ENCODE measurements around the gene PCGF6.
A peak's percentile ranks its signal among the peaks of the same experiment; 100 is the strongest.

The PCGF6 gene

GRCh38 chr10:103284170-103284569 lies 66.8 kb downstream of the PCGF6 start:
- CTCF ChIA-PET, result no interaction called here
- Mint-ChIP-seq H3K9me3 (no peaks in the 10 kb centered on the region), H3K4me1 (no peaks in the 10 kb centered on the region), H3K36me3 (no peaks in the 10 kb centered on the region), H3K27ac (no peak overlapping the region), H3K4me3 (no peak overlapping the region), H3K27me3 (peaks cover 54% of the 10 kb centered on the region)
- no peak for DNase-seq

GRCh38 chr10:103282961-103283360 lies 68.0 kb downstream of the PCGF6 start:
- H3K27ac Mint-ChIP-seq, result no peak overlapping the region
- no peak overlapping the region for H3K4me3 Mint-ChIP-seq
- H3K9me3 Mint-ChIP-seq, result peaks cover 3% of the 10 kb centered on the region
- CTCF ChIA-PET, result no interaction called here
- H3K4me1 Mint-ChIP-seq, result peaks cover 5% of the 10 kb centered on the region
- peaks cover 2% of the 10 kb centered on the region for H3K36me3 Mint-ChIP-seq
- peaks cover 56% of the 10 kb centered on the region for H3K27me3 Mint-ChIP-seq
- DNase-seq, result no peak

GRCh38 chr10:103281753-103282152 lies 69.2 kb downstream of the PCGF6 start:
- Mint-ChIP-seq H3K4me1 (peaks cover 8% of the 10 kb centered on the region), H3K9me3 (peaks cover 3% of the 10 kb centered on the region)

GRCh38 chr10:103280506-103280905 lies 70.4 kb downstream of the PCGF6 start:
- peaks cover 3% of the 10 kb centered on the region for H3K9me3 Mint-ChIP-seq
- CTCF ChIA-PET, result no interaction called here
- no peak overlapping the region for H3K4me3 Mint-ChIP-seq
- peaks cover 2% of the 10 kb centered on the region for H3K36me3 Mint-ChIP-seq
- H3K4me1 Mint-ChIP-seq, result peaks cover 12% of the 10 kb centered on the region
- H3K27me3 Mint-ChIP-seq, result peaks cover 72% of the 10 kb centered on the region
- H3K27ac Mint-ChIP-seq, result no peak overlapping the region
- DNase-seq, result no peak

More at GRCh38 chr10:103281753-103282152, 69.2 kb downstream of the PCGF6 start:
- CTCF ChIA-PET, result no interaction called here
- H3K27ac Mint-ChIP-seq, result no peak overlapping the region
- peaks cover 65% of the 10 kb centered on the region for H3K27me3 Mint-ChIP-seq
- peaks cover 2% of the 10 kb centered on the region for H3K36me3 Mint-ChIP-seq
- H3K4me3 Mint-ChIP-seq, result no peak overlapping the region
- no peak for DNase-seq

GRCh38 chr10:103280031-103280430 lies 70.9 kb downstream of the PCGF6 start:
- Mint-ChIP-seq H3K27ac (no peak overlapping the region), H3K9me3 (peaks cover 3% of the 10 kb centered on the region), H3K4me1 (peaks cover 12% of the 10 kb centered on the region), H3K27me3 (peaks cover 74% of the 10 kb centered on the region), H3K36me3 (peaks cover 2% of the 10 kb centered on the region), H3K4me3 (no peak overlapping the region)
- CTCF ChIA-PET, result no interaction called here
- DNase-seq, result no peak

GRCh38 chr10:103278862-103279298 lies 72.1 kb downstream of the PCGF6 start:
- Mint-ChIP-seq H3K36me3 (peaks cover 2% of the 10 kb centered on the region), H3K4me1 (peaks cover 12% of the 10 kb centered on the region), H3K9me3 (peaks cover 3% of the 10 kb centered on the region), H3K27me3 (peaks cover 76% of the 10 kb centered on the region), H3K4me3 (peak overlapping the region; percentile 68), H3K27ac (peak overlapping the region; percentile 49)
- DNase-seq, result peak; percentile 74
- CTCF ChIA-PET, result interaction anchor here (0.6 kb wide), 2 partner anchors 24 to 41 kb away, joined by 3 to 5 read pairs; no protein-coding TSS in a partner anchor

GRCh38 chr10:103278537-103278823 lies 72.5 kb downstream of the PCGF6 start:
- H3K27ac Mint-ChIP-seq, result no peak overlapping the region
- peaks cover 2% of the 10 kb centered on the region for H3K36me3 Mint-ChIP-seq
- CTCF ChIA-PET, result interaction anchor here (0.6 kb wide), 1 partner anchor 41 kb away, joined by 5 read pairs; no protein-coding TSS in a partner anchor
- H3K4me1 Mint-ChIP-seq, result peaks cover 12% of the 10 kb centered on the region
- DNase-seq, result no peak
- peaks cover 3% of the 10 kb centered on the region for H3K9me3 Mint-ChIP-seq
- peaks cover 75% of the 10 kb centered on the region for H3K27me3 Mint-ChIP-seq
- peak overlapping the region; percentile 68 for H3K4me3 Mint-ChIP-seq

GRCh38 chr10:103277713-103278536 lies 73.0 kb downstream of the PCGF6 start:
- no peak for DNase-seq
- Mint-ChIP-seq H3K27ac (no peak overlapping the region), H3K4me3 (peak overlapping the region; percentile 68), H3K36me3 (peaks cover 2% of the 10 kb centered on the region), H3K27me3 (peaks cover 78% of the 10 kb centered on the region), H3K4me1 (peaks cover 12% of the 10 kb centered on the region), H3K9me3 (peaks cover 3% of the 10 kb centered on the region)
- CTCF ChIA-PET, result interaction anchor here (0.9 to 1.1 kb wide), 3 partner anchors 14 to 361 kb away, joined by 3 to 7 read pairs (median 3); no protein-coding TSS in a partner anchor

- no peak within 1 kb of the TSS for H3K27ac Mint-ChIP-seq
- peak; percentile 38 for DNase-seq
- peaks cover 76% of the 10 kb centered on the region for H3K27me3 Mint-ChIP-seq
- peak within 1 kb of the TSS; percentile 43 for H3K4me3 Mint-ChIP-seq
- CTCF ChIA-PET, result interaction anchor here (0.8 to 1.1 kb wide), 4 partner anchors 14 to 360 kb away, joined by 3 to 7 read pairs (median 3); no protein-coding TSS in a partner anchor
- H3K36me3 Mint-ChIP-seq, result peaks cover 2% of the 10 kb centered on the region
- H3K9me3 Mint-ChIP-seq, result peaks cover 3% of the 10 kb centered on the region
- peaks cover 12% of the 10 kb centered on the region for H3K4me1 Mint-ChIP-seq
Observed at GRCh38 chr10:103276896-103277712, 73.8 kb downstream of the PCGF6 start, which contains the start of gene INA. TSS of gene INA (plus strand) at chr10:103277138. CDS start at chr10:103277212, 74 bp downstream.

- peak overlapping the region; percentile 43 for H3K4me3 Mint-ChIP-seq
- H3K27me3 Mint-ChIP-seq, result peaks cover 69% of the 10 kb centered on the region
- peaks cover 3% of the 10 kb centered on the region for H3K9me3 Mint-ChIP-seq
- no peak for DNase-seq
- CTCF ChIA-PET, result interaction anchor here (0.8 kb wide), 1 partner anchor 35 kb away, joined by 3 read pairs; no protein-coding TSS in a partner anchor
- peaks cover 2% of the 10 kb centered on the region for H3K36me3 Mint-ChIP-seq
- no peak overlapping the region for H3K27ac Mint-ChIP-seq
- peaks cover 12% of the 10 kb centered on the region for H3K4me1 Mint-ChIP-seq
Observed at GRCh38 chr10:103276251-103276895, 74.6 kb downstream of the PCGF6 start.

- no peaks in the 10 kb centered on the region for H3K36me3 Mint-ChIP-seq
- CTCF ChIA-PET, result no interaction called here
- no peak overlapping the region for H3K4me3 Mint-ChIP-seq
- H3K4me1 Mint-ChIP-seq, result peaks cover 8% of the 10 kb centered on the region
- no peak for DNase-seq
- H3K9me3 Mint-ChIP-seq, result no peaks in the 10 kb centered on the region
- no peak overlapping the region for H3K27ac Mint-ChIP-seq
- peaks cover 51% of the 10 kb centered on the region for H3K27me3 Mint-ChIP-seq
Observed at GRCh38 chr10:103273041-103273441, 77.9 kb downstream of the PCGF6 start.

- Mint-ChIP-seq H3K9me3 (peaks cover 3% of the 10 kb centered on the region), H3K36me3 (no peaks in the 10 kb centered on the region), H3K4me3 (no peak overlapping the region), H3K27ac (no peak overlapping the region), H3K27me3 (peaks cover 25% of the 10 kb centered on the region), H3K4me1 (no peaks in the 10 kb centered on the region)
- CTCF ChIA-PET, result no interaction called here
- peak; percentile 76 for DNase-seq
Observed at GRCh38 chr10:103265717-103266329, 85.1 kb downstream of the PCGF6 start.

- H3K27ac Mint-ChIP-seq, result no peak overlapping the region
Observed at GRCh38 chr10:103262229-103262628, 88.7 kb downstream of the PCGF6 start.

More at GRCh38 chr10:103262229-103262628, 88.7 kb downstream of the PCGF6 start:
- DNase-seq, result no peak
- Mint-ChIP-seq H3K4me1 (no peaks in the 10 kb centered on the region), H3K27me3 (peaks cover 19% of the 10 kb centered on the region), H3K36me3 (peaks cover 2% of the 10 kb centered on the region), H3K4me3 (no peak overlapping the region), H3K9me3 (peaks cover 13% of the 10 kb centered on the region)
- CTCF ChIA-PET, result no interaction called here

All from activated naive CD4-positive, alpha-beta T cell treated with anti-CD3 and anti-CD28 coated beads, Interleukin-2, amount 10 ng/mL, durations not matched to agents 7 days and 5 days (primary cell).